Measurements from ENCODE around the gene HERC2. TPM values are rescaled to one million over a fixed set of nuclear protein-coding genes. Genes with fewer than 3 reads are reported as not detected.
"Not testable (repeated sequence)": the region's sequence is repeated elsewhere in the genome, so short reads cannot be mapped to it uniquely, and the experiment has no call there.

HERC2 gene
- total and polyA plus RNA-seq, 8 donors = 7.9 to 437 (median 72.7) TPM

- H3K27ac ChIP-seq = not testable (repeated sequence)
- intact Hi-C loops (cut with DNase I; ENCODE audit: low total_unique reads) = loop anchor here (10.0 kb wide), 1 partner anchor 52 kb away; no protein-coding TSS in a partner anchor
Observed at GRCh38 chr15:28136236-28136904, 185.6 kb downstream of the HERC2 start.

GRCh38 chr15:28133281-28133680, 188.7 kb downstream of the HERC2 start:
- Histone ChIP-seq H3K27me3 (no peaks in the 10 kb centered on the region), H3K4me1 (no peaks in the 10 kb centered on the region), H3K27ac (no peak overlapping the region), H3K9me3 (no peaks in the 10 kb centered on the region), H3K4me3 (no peak overlapping the region), H3K36me3 (peaks cover 25 to 74% (median 70%) of the 10 kb centered on the region in 4 donors)
- no peak for TF ChIP-seq POLR2AphosphoS5 (IDR thresholded peaks at IDR 0.05)
- no peak for TF ChIP-seq CTCF (IDR thresholded peaks at IDR 0.05)
- TF ChIP-seq EP300 (IDR thresholded peaks at IDR 0.05) = no peak
- TF ChIP-seq POLR2A (IDR thresholded peaks at IDR 0.05) = no peak
- intact Hi-C loops (cut with DNase I; ENCODE audit: low total_unique reads) = loop anchor here (10.0 kb wide), 1 partner anchor 48 kb away; no protein-coding TSS in a partner anchor
- no peak for DNase-seq

More at GRCh38 chr15:28136236-28136904, 185.6 kb downstream of the HERC2 start:
- H3K9me3 ChIP-seq, H3K27me3 ChIP-seq, H3K4me1 ChIP-seq, H3K4me3 ChIP-seq, DNase-seq: not testable (repeated sequence)
- WGBS, 5 donors = 48 to 69% (median 61%) methylated on average over 6 of the region's 6 CpGs
- H3K36me3 ChIP-seq = peaks cover 24 to 74% (median 70%) of the 10 kb centered on the region in 4 donors

- 86 to 91% (median 88%) methylated on average over 21 of the region's 21 CpGs for WGBS, 5 donors
- H3K4me1 ChIP-seq = no peaks in the 10 kb centered on the region
- intact Hi-C loops (cut with DNase I; ENCODE audit: low total_unique reads) = loop anchor here (10.0 kb wide), 1 partner anchor 48 kb away; no protein-coding TSS in a partner anchor
- H3K9me3 ChIP-seq = no peaks in the 10 kb centered on the region
- DNase-seq = no peak
- peaks cover 25 to 76% (median 72%) of the 10 kb centered on the region in 4 donors for H3K36me3 ChIP-seq
- no peak overlapping the region for H3K27ac ChIP-seq
- H3K27me3 ChIP-seq = no peaks in the 10 kb centered on the region
- TF ChIP-seq CTCF (IDR thresholded peaks at IDR 0.05) (no peak), EP300 (IDR thresholded peaks at IDR 0.05) (no peak), POLR2A (IDR thresholded peaks at IDR 0.05) (no peak), POLR2AphosphoS5 (IDR thresholded peaks at IDR 0.05) (no peak)
- no peak overlapping the region for H3K4me3 ChIP-seq
Observed at GRCh38 chr15:28132524-28133275, 189.3 kb downstream of the HERC2 start.

DNA sequence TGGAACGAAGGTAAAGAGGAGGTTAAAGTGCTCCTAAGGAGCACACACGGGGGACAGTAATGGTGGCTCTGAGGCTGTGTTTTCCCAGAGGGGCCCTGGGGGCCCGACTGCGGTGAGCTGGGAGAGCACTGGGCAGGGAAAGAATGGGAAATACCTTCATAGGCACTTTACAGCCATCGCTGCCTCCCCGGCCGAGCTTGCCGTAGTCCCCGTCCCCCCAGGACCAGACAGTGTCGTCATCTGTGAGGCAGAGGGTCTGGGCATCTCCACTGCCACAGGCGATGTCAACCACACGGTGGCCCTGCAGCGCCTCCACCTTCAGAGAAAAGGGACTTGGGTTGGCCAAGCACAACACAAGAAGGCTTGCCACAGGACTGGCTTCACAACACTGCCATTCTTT, 190.0 kb downstream of the HERC2 start:
- no peaks in the 10 kb centered on the region for H3K4me1 ChIP-seq
- H3K4me3 ChIP-seq = no peak overlapping the region
- TF ChIP-seq CTCF (IDR thresholded peaks at IDR 0.05) (no peak), POLR2A (IDR thresholded peaks at IDR 0.05) (no peak), EP300 (IDR thresholded peaks at IDR 0.05) (no peak), POLR2AphosphoS5 (IDR thresholded peaks at IDR 0.05) (no peak)
- WGBS, 5 donors = 82 to 90% (median 88%) methylated on average over 7 to 13 of the region's 13 CpGs
- DNase-seq = no peak
- H3K27ac ChIP-seq = no peak overlapping the region
- no peaks in the 10 kb centered on the region for H3K9me3 ChIP-seq
- peaks cover 31 to 83% (median 77%) of the 10 kb centered on the region in 4 donors for H3K36me3 ChIP-seq
- no peaks in the 10 kb centered on the region for H3K27me3 ChIP-seq
- intact Hi-C loops (cut with DNase I; ENCODE audit: low total_unique reads) = loop anchor here (10.0 kb wide), 1 partner anchor 47 kb away; no protein-coding TSS in a partner anchor

Measured in stomach (tissue), 9 donors.